ENCODE data around the gene CCDC57.

Gene CCDC57

GRCh38 chr17:82234211-82235055, 21.8 kb upstream of the CCDC57 start:
- Histone ChIP-seq H3K18ac (ENCODE audit: low read depth in 1 of 2, low read length in 2 of 2) (no peak overlapping the region), H3K79me1 (replicated peaks; ENCODE audit: low read length, poor library complexity, severe bottlenecking) (peaks cover 12% of the 10 kb centered on the region), H3K14ac (ENCODE audit: low read length in 2 of 2) (peak overlapping the region in 1 of 2 experiments; percentile 53), H2BK15ac (ENCODE audit: low read depth, poor library complexity, severe bottlenecking) (no peak overlapping the region), H3K27ac (ENCODE audit: low read length, poor library complexity, severe bottlenecking) (peak overlapping the region; percentile 16), H3K9me3 (ENCODE audit: control insufficient read depth, low read length) (no peaks in the 10 kb centered on the region), H3K4me1 (ENCODE audit: control insufficient read depth, insufficient read depth, low read depth, low read length) (peaks cover 90% of the 10 kb centered on the region), H3K4ac (ENCODE audit: low read depth in 1 of 2, low read length in 2 of 2) (no peak overlapping the region), H2BK5ac (ENCODE audit: low read depth, low read length, poor library complexity, severe bottlenecking) (no peak overlapping the region), H4K8ac (ENCODE audit: low read length) (peak overlapping the region; percentile 8), H2BK120ac (ENCODE audit: low read depth, low read length) (no peak overlapping the region), H3K9ac (ENCODE audit: low read length) (no peak overlapping the region), H4K91ac (ENCODE audit: low read length) (no peak overlapping the region), H2BK12ac (ENCODE audit: low read length in 2 of 2) (peak overlapping the region in 1 of 2 experiments; percentile 31), H3K23ac (ENCODE audit: low read length in 2 of 2) (peak overlapping the region in 1 of 2 experiments; percentile 60), H3K36me3 (ENCODE audit: control insufficient read depth in 1 of 2, insufficient read depth in 2 of 2, low read depth in 1 of 2, low read length in 2 of 2) (peaks cover 21 to 55% of the 10 kb centered on the region in 2 experiments), H3K27me3 (ENCODE audit: control insufficient read depth in 1 of 2, insufficient read depth in 1 of 2, low read length in 2 of 2) (no peaks in the 10 kb centered on the region), H2AFZ (ENCODE audit: low read depth, low read length) (no peak overlapping the region), H3K4me3 (ENCODE audit: insufficient read depth in 1 of 2, low read depth in 1 of 2, low read length in 2 of 2) (no peak overlapping the region), H3K4me2 (ENCODE audit: low read length, poor library complexity, severe bottlenecking) (peak overlapping the region; percentile 15), H2AK5ac (ENCODE audit: low read length, severe bottlenecking) (no peak overlapping the region)
- 78% methylated on average over 26 of the region's 26 CpGs for WGBS
- no peak for DNase-seq

- Histone ChIP-seq H2BK120ac (ENCODE audit: low read depth, low read length) (no peak overlapping the region), H2AK5ac (ENCODE audit: low read length, severe bottlenecking) (peak overlapping the region; percentile 12), H3K4me3 (ENCODE audit: insufficient read depth in 1 of 2, low read depth in 1 of 2, low read length in 2 of 2) (no peak overlapping the region), H3K9me3 (ENCODE audit: control insufficient read depth, low read length) (no peaks in the 10 kb centered on the region), H3K4me2 (ENCODE audit: low read length, poor library complexity, severe bottlenecking) (no peak overlapping the region), H2AFZ (ENCODE audit: low read depth, low read length) (no peak overlapping the region), H3K36me3 (ENCODE audit: control insufficient read depth in 1 of 2, insufficient read depth in 2 of 2, low read depth in 1 of 2, low read length in 2 of 2) (peaks cover 10 to 42% of the 10 kb centered on the region in 2 experiments), H4K91ac (ENCODE audit: low read length) (no peak overlapping the region), H2BK15ac (ENCODE audit: low read depth, poor library complexity, severe bottlenecking) (no peak overlapping the region), H3K9ac (ENCODE audit: low read length) (no peak overlapping the region), H3K18ac (ENCODE audit: low read depth in 1 of 2, low read length in 2 of 2) (no peak overlapping the region), H3K14ac (ENCODE audit: low read length in 2 of 2) (no peak overlapping the region), H3K4ac (ENCODE audit: low read depth in 1 of 2, low read length in 2 of 2) (no peak overlapping the region), H4K8ac (ENCODE audit: low read length) (no peak overlapping the region), H3K23ac (ENCODE audit: low read length in 2 of 2) (no peak overlapping the region), H3K27me3 (ENCODE audit: control insufficient read depth in 1 of 2, insufficient read depth in 1 of 2, low read length in 2 of 2) (no peaks in the 10 kb centered on the region), H3K4me1 (ENCODE audit: control insufficient read depth, insufficient read depth, low read depth, low read length) (peaks cover 86% of the 10 kb centered on the region), H3K79me1 (replicated peaks; ENCODE audit: low read length, poor library complexity, severe bottlenecking) (peaks cover 12% of the 10 kb centered on the region), H3K27ac (ENCODE audit: low read length, poor library complexity, severe bottlenecking) (no peak overlapping the region), H2BK5ac (ENCODE audit: low read depth, low read length, poor library complexity, severe bottlenecking) (no peak overlapping the region), H2BK12ac (ENCODE audit: low read length in 2 of 2) (no peak overlapping the region)
- DNase-seq: no peak
- 93% methylated on average over 20 of the region's 21 CpGs for WGBS
Measured at GRCh38 chr17:82232876-82233785, 20.5 kb upstream of the CCDC57 start.

- no peak overlapping the region for H4K91ac ChIP-seq (ENCODE audit: low read length)
- H4K8ac ChIP-seq (ENCODE audit: low read length): peak overlapping the region; percentile 59
- no peak for DNase-seq
- H3K9me3 ChIP-seq (ENCODE audit: control insufficient read depth, low read length): no peaks in the 10 kb centered on the region
- H2BK120ac ChIP-seq (ENCODE audit: low read depth, low read length): no peak overlapping the region
- peak overlapping the region; percentile 35 to 92 for H3K4ac ChIP-seq (ENCODE audit: low read depth in 1 of 2, low read length in 2 of 2)
- no peak overlapping the region for H2BK5ac ChIP-seq (ENCODE audit: low read depth, low read length, poor library complexity, severe bottlenecking)
- H3K4me3 ChIP-seq (ENCODE audit: insufficient read depth in 1 of 2, low read depth in 1 of 2, low read length in 2 of 2): peak overlapping the region; percentile 37 to 84
- H3K9ac ChIP-seq (ENCODE audit: low read length): peak overlapping the region; percentile 85
- no peak overlapping the region for H3K27ac ChIP-seq (ENCODE audit: low read length, poor library complexity, severe bottlenecking)
- H2BK12ac ChIP-seq (ENCODE audit: low read length in 2 of 2): peak overlapping the region in 1 of 2 experiments; percentile 23
- H3K4me1 ChIP-seq (ENCODE audit: control insufficient read depth, insufficient read depth, low read depth, low read length): peaks cover 83% of the 10 kb centered on the region
- H3K4me2 ChIP-seq (ENCODE audit: low read length, poor library complexity, severe bottlenecking): peak overlapping the region; percentile 95
- H2AK5ac ChIP-seq (ENCODE audit: low read length, severe bottlenecking): peak overlapping the region; percentile 23
- H3K18ac ChIP-seq (ENCODE audit: low read depth in 1 of 2, low read length in 2 of 2): peak overlapping the region; percentile 5 to 11
- H2AFZ ChIP-seq (ENCODE audit: low read depth, low read length): no peak overlapping the region
- H3K36me3 ChIP-seq (ENCODE audit: control insufficient read depth in 1 of 2, insufficient read depth in 2 of 2, low read depth in 1 of 2, low read length in 2 of 2): peaks cover 4 to 34% of the 10 kb centered on the region in 2 experiments
- peaks cover 9% of the 10 kb centered on the region for H3K79me1 ChIP-seq (replicated peaks; ENCODE audit: low read length, poor library complexity, severe bottlenecking)
- peak overlapping the region in 1 of 2 experiments; percentile 79 for H3K23ac ChIP-seq (ENCODE audit: low read length in 2 of 2)
- 71% methylated on average over 20 of the region's 21 CpGs for WGBS
- no peak overlapping the region for H2BK15ac ChIP-seq (ENCODE audit: low read depth, poor library complexity, severe bottlenecking)
- H3K27me3 ChIP-seq (ENCODE audit: control insufficient read depth in 1 of 2, insufficient read depth in 1 of 2, low read length in 2 of 2): no peaks in the 10 kb centered on the region
- peak overlapping the region in 1 of 2 experiments; percentile 84 for H3K14ac ChIP-seq (ENCODE audit: low read length in 2 of 2)
Measured at GRCh38 chr17:82232322-82232820, 19.7 kb upstream of the CCDC57 start.
